ENCODE results near the gene NR6A1.

NR6A1 gene

GRCh38 chr9:124632077-124632621 lies 139.0 kb downstream of the NR6A1 start:
- H3K4me3 ChIP-seq (ENCODE audit: low read length) = no peak overlapping the region
- no CpG with 5 or more reads among the region's 5 CpGs for WGBS (ENCODE audit: insufficient coverage, insufficient read length)
- no peaks in the 10 kb centered on the region for H3K36me3 ChIP-seq (ENCODE audit: control insufficient read depth, insufficient read depth, low read length)
- H3K4me1 ChIP-seq (ENCODE audit: control insufficient read depth, insufficient read depth, low read length) = no peaks in the 10 kb centered on the region
- H3K9me3 ChIP-seq (ENCODE audit: control insufficient read depth, insufficient read depth, low read length) = no peaks in the 10 kb centered on the region
- H3K27ac ChIP-seq (ENCODE audit: low read length) = no peak overlapping the region
- no peak for DNase-seq (ENCODE audit: low read depth, low spot score)
- no peaks in the 10 kb centered on the region for H3K27me3 ChIP-seq (ENCODE audit: control insufficient read depth, insufficient read depth, low read length)

DNA sequence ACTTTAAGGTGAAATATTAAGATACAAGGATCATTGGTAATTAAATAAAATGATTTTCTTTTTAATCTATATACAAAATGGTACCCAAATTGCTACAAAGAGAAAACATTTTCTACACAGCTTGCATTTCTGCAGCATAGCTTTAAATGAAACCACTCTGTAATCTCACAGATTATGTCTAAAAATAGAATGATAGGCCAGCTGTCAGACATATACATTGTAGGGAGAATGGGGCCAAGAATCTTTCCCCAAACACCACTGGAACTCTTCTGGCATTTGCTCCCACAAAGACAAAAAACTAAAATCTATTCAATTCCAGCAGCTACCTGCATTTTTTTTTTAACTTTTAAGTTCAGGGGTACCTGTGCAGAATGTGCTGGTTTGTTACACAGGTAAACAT lies 139.8 kb downstream of the NR6A1 start:
- H3K27ac ChIP-seq (ENCODE audit: low read length) = no peak overlapping the region
- no peaks in the 10 kb centered on the region for H3K27me3 ChIP-seq (ENCODE audit: control insufficient read depth, insufficient read depth, low read length)
- no peaks in the 10 kb centered on the region for H3K4me1 ChIP-seq (ENCODE audit: control insufficient read depth, insufficient read depth, low read length)
- H3K9me3 ChIP-seq (ENCODE audit: control insufficient read depth, insufficient read depth, low read length) = no peaks in the 10 kb centered on the region
- no peak overlapping the region for H3K4me3 ChIP-seq (ENCODE audit: low read length)
- H3K36me3 ChIP-seq (ENCODE audit: control insufficient read depth, insufficient read depth, low read length) = no peaks in the 10 kb centered on the region
- DNase-seq (ENCODE audit: low read depth, low spot score) = no peak

DNA sequence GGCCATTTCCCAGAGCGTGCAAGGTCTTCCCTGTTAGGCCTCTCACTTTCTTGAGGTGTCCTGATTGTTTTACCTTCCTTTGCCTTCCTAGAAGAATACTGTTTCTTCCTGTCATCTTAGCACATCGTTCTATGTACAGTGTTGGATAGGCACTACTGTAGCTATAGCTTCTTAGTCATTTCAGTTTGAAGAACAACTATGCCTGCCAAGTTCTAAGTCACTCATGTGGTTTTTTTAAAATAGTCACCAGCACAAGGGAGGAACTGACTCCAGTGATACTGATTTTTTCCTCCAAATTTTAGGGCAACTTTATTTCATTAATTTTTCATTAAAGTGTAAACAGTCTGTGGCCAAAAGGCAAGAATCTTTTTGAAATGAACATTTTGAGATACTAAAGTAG lies 141.5 kb downstream of the NR6A1 start:
- no peaks in the 10 kb centered on the region for H3K9me3 ChIP-seq (ENCODE audit: control insufficient read depth, insufficient read depth, low read length)
- H3K4me1 ChIP-seq (ENCODE audit: control insufficient read depth, insufficient read depth, low read length) = no peaks in the 10 kb centered on the region
- no peaks in the 10 kb centered on the region for H3K36me3 ChIP-seq (ENCODE audit: control insufficient read depth, insufficient read depth, low read length)
- H3K27me3 ChIP-seq (ENCODE audit: control insufficient read depth, insufficient read depth, low read length) = no peaks in the 10 kb centered on the region
- no peak for DNase-seq (ENCODE audit: low read depth, low spot score)
- no CpG with 5 or more reads among the region's 2 CpGs for WGBS (ENCODE audit: insufficient coverage, insufficient read length)
- H3K4me3 ChIP-seq (ENCODE audit: low read length) = no peak overlapping the region
- H3K27ac ChIP-seq (ENCODE audit: low read length) = no peak overlapping the region

DNA sequence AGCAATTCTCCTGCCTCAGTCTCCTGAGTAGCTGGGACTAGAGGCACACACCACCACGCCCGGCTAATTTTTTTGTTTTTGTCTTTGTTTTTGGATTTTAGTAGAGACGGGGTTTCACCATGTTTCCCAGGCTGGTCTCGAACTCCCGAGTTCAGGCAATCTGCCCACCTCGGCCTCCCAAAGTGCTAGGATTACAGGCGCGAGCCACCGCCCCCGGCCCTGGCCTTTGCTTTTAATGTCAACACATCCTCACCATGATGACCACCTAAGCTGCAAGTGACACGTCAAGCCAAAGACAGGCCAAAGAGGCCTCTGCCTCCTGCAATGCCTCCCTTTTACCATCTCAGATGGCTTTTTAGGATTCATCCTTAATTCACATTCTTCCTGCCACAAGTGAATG lies 142.4 kb downstream of the NR6A1 start:
- no peak for DNase-seq (ENCODE audit: low read depth, low spot score)
- Histone ChIP-seq H3K27ac (ENCODE audit: low read length) (no peak overlapping the region), H3K36me3 (ENCODE audit: control insufficient read depth, insufficient read depth, low read length) (no peaks in the 10 kb centered on the region), H3K4me3 (ENCODE audit: low read length) (no peak overlapping the region; the same call in 1 of the 2 replicates), H3K9me3 (ENCODE audit: control insufficient read depth, insufficient read depth, low read length) (no peaks in the 10 kb centered on the region), H3K27me3 (ENCODE audit: control insufficient read depth, insufficient read depth, low read length) (no peaks in the 10 kb centered on the region), H3K4me1 (ENCODE audit: control insufficient read depth, insufficient read depth, low read length) (no peaks in the 10 kb centered on the region)
- no CpG with 5 or more reads among the region's 11 CpGs for WGBS (ENCODE audit: insufficient coverage, insufficient read length)

DNA sequence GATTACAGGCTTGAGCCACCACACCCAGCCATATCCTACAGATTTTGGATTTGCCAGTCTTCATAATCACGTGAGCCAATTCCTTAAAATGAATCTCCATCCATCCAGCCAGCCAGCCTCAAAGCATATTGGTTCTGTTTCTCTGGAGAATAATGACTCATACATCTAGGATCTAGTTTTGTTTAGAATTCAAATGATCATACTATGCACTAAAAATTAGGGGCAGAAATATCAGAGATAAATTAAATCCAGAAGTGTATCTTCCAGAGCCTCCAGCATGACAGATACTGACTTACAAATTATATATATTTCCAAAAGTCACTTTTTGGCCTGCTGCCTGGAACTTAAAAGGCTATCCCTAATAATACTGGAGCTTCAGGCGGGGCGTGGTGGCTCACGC lies 144.8 kb downstream of the NR6A1 start:
- Histone ChIP-seq H3K9me3 (ENCODE audit: control insufficient read depth, insufficient read depth, low read length) (no peaks in the 10 kb centered on the region), H3K27me3 (ENCODE audit: control insufficient read depth, insufficient read depth, low read length) (no peaks in the 10 kb centered on the region), H3K27ac (ENCODE audit: low read length) (no peak overlapping the region), H3K36me3 (ENCODE audit: control insufficient read depth, insufficient read depth, low read length) (no peaks in the 10 kb centered on the region), H3K4me3 (ENCODE audit: low read length) (no peak overlapping the region), H3K4me1 (ENCODE audit: control insufficient read depth, insufficient read depth, low read length) (no peaks in the 10 kb centered on the region)
- WGBS (ENCODE audit: insufficient coverage, insufficient read length) = no CpG with 5 or more reads among the region's 4 CpGs
- no peak for DNase-seq (ENCODE audit: low read depth, low spot score)

GRCh38 chr9:124625087-124625486 lies 146.0 kb downstream of the NR6A1 start:
- no peak overlapping the region for H3K27ac ChIP-seq (ENCODE audit: low read length)
- no peaks in the 10 kb centered on the region for H3K4me1 ChIP-seq (ENCODE audit: control insufficient read depth, insufficient read depth, low read length)
- no peaks in the 10 kb centered on the region for H3K9me3 ChIP-seq (ENCODE audit: control insufficient read depth, insufficient read depth, low read length)
- DNase-seq (ENCODE audit: low read depth, low spot score) = no peak
- H3K36me3 ChIP-seq (ENCODE audit: control insufficient read depth, insufficient read depth, low read length) = no peaks in the 10 kb centered on the region
- H3K27me3 ChIP-seq (ENCODE audit: control insufficient read depth, insufficient read depth, low read length) = no peaks in the 10 kb centered on the region
- H3K4me3 ChIP-seq (ENCODE audit: low read length) = no peak overlapping the region
- no CpG with 5 or more reads among the region's 6 CpGs for WGBS (ENCODE audit: insufficient coverage, insufficient read length)

- Histone ChIP-seq H3K36me3 (ENCODE audit: control insufficient read depth, insufficient read depth, low read length) (no peaks in the 10 kb centered on the region), H3K27me3 (ENCODE audit: control insufficient read depth, insufficient read depth, low read length) (no peaks in the 10 kb centered on the region), H3K4me3 (ENCODE audit: low read length) (no peak overlapping the region), H3K4me1 (ENCODE audit: control insufficient read depth, insufficient read depth, low read length) (no peaks in the 10 kb centered on the region), H3K9me3 (ENCODE audit: control insufficient read depth, insufficient read depth, low read length) (no peaks in the 10 kb centered on the region), H3K27ac (ENCODE audit: low read length) (no peak overlapping the region)
- no peak for DNase-seq (ENCODE audit: low read depth, low spot score)
- WGBS (ENCODE audit: insufficient coverage, insufficient read length) = no CpG with 5 or more reads among the region's 1 CpG
These were observed 146.4 kb downstream of the NR6A1 start for GRCh38 chr9:124624735-124624992.

GRCh38 chr9:124623966-124624734 lies 147.0 kb downstream of the NR6A1 start:
- Histone ChIP-seq H3K9me3 (ENCODE audit: control insufficient read depth, insufficient read depth, low read length) (no peaks in the 10 kb centered on the region), H3K27me3 (ENCODE audit: control insufficient read depth, insufficient read depth, low read length) (no peaks in the 10 kb centered on the region), H3K36me3 (ENCODE audit: control insufficient read depth, insufficient read depth, low read length) (no peaks in the 10 kb centered on the region), H3K4me3 (ENCODE audit: low read length) (no peak overlapping the region), H3K4me1 (ENCODE audit: control insufficient read depth, insufficient read depth, low read length) (no peaks in the 10 kb centered on the region), H3K27ac (ENCODE audit: low read length) (no peak overlapping the region)
- WGBS (ENCODE audit: insufficient coverage, insufficient read length) = no CpG with 5 or more reads among the region's 7 CpGs
- no peak for DNase-seq (ENCODE audit: low read depth, low spot score)

DNA sequence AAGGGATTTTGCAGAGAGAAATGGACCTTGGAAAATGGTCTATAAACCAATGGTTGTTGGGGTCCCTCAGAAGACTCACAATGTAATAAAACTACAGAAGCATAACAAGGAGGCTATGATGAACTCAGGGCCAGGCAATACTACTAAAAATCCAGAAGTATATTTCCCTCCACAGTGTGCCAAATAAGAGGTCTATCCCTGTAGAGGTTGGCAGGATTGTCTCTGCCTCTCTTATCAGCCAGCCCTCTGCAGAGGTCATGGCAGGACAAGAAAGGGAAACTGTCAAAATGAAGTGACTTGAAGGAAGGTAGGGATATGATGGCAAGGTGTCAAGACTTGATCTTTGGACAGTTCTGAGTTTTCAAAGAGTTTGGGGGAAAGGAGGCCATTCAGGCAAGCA lies 148.2 kb downstream of the NR6A1 start:
- no peaks in the 10 kb centered on the region for H3K9me3 ChIP-seq (ENCODE audit: control insufficient read depth, insufficient read depth, low read length)
- no peaks in the 10 kb centered on the region for H3K27me3 ChIP-seq (ENCODE audit: control insufficient read depth, insufficient read depth, low read length)
- no peak for DNase-seq (ENCODE audit: low read depth, low spot score)
- H3K36me3 ChIP-seq (ENCODE audit: control insufficient read depth, insufficient read depth, low read length) = no peaks in the 10 kb centered on the region
- no peak overlapping the region for H3K27ac ChIP-seq (ENCODE audit: low read length)
- H3K4me3 ChIP-seq (ENCODE audit: low read length) = no peak overlapping the region
- H3K4me1 ChIP-seq (ENCODE audit: control insufficient read depth, insufficient read depth, low read length) = peaks cover 1% of the 10 kb centered on the region; the same call in 1 of the 2 replicates

DNA sequence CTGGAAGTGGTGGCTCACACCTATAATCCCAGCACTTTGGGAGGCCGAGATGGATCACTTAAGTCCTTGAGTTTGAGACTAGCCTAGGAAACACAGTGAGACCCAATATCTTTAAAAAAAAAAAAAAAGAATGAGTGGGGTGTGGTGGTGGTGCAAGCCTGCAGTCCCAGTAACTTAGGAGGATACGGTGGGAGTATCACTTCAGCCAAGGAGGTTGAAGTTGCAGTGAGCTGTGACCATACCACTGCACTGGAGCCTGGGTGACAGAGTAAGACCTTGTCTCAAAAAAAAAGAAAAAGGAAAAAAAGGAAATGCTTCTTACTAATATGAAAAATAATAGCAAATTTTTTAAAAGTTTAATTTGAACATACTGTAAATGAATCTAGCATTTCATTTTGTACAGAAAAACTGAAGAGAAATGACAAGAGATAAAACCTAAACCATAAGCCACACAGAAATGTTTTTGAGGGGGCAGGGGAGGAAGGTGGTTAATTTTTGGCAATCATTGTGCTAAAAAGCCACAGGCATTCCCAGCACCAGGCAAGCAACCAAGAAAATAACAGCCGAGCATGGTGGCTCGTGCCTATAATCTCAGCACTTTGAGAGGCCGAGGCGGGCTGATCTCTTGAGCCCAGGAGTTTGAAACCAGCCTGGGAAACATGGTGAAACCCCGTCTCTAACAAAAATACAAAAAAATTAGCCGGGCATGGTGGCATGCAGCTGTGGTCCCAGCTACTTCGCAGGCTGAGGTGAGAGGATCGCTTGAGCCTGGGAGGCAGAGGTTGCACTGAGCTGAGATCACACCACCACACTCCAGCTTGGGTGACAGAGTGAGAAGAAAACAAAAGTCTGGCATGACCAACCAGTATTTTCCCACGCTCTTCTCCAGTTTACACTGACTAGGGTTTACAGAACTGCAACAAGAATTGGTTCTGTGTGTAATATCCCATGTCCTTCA lies 149.5 kb downstream of the NR6A1 start:
- no peak overlapping the region for H3K27ac ChIP-seq (ENCODE audit: low read length)
- DNase-seq (ENCODE audit: low read depth, low spot score) = no peak
- no peaks in the 10 kb centered on the region for H3K36me3 ChIP-seq (ENCODE audit: control insufficient read depth, insufficient read depth, low read length)
- H3K4me3 ChIP-seq (ENCODE audit: low read length) = no peak overlapping the region
- no peaks in the 10 kb centered on the region for H3K27me3 ChIP-seq (ENCODE audit: control insufficient read depth, insufficient read depth, low read length)
- H3K9me3 ChIP-seq (ENCODE audit: control insufficient read depth, insufficient read depth, low read length) = no peaks in the 10 kb centered on the region
- peaks cover 3% of the 10 kb centered on the region; the same call in 1 of the 2 replicates for H3K4me1 ChIP-seq (ENCODE audit: control insufficient read depth, insufficient read depth, low read length)
- no CpG with 5 or more reads among the region's 11 CpGs for WGBS (ENCODE audit: insufficient coverage, insufficient read length)

All from iPS DF 6.9 (cell line).